IgD-negative memory B cell (primary cell): Measurements from ENCODE around the gene PPP1R3A. TPM values are rescaled to one million over a fixed set of nuclear protein-coding genes. Genes with fewer than 3 reads are reported as not detected.
"Not testable (repeated sequence)": the region's sequence is repeated elsewhere in the genome, so short reads cannot be mapped to it uniquely, and the experiment has no call there.

Experiments
- H3K27ac Mint-ChIP-seq, 3 donors: one replicate each; pipeline ENCODE4 v1.8.0; 2020 to 2022; ENCODE audit warnings: mild to moderate bottlenecking in 3 of 3, mixed read lengths in 3 of 3, moderate library complexity in 1 of 3
- H3K27me3 Mint-ChIP-seq: one replicate; pipeline ENCODE4 v1.8.0; 2021; ENCODE audit warnings: mixed read lengths
- H3K36me3 Mint-ChIP-seq: one replicate; pipeline ENCODE4 v1.8.0; 2020; ENCODE audit warnings: mild to moderate bottlenecking, mixed read lengths
- H3K4me1 Mint-ChIP-seq, 3 donors: one replicate each; pipeline ENCODE4 v1.8.0; 2020 to 2022; ENCODE audit warnings: mixed read lengths in 3 of 3, mild to moderate bottlenecking in 1 of 3
- H3K4me3 Mint-ChIP-seq, 4 donors: one replicate each; pipeline ENCODE4 v1.8.0; 2020 to 2022; ENCODE audit warnings: mild to moderate bottlenecking in 4 of 4, mixed read lengths in 4 of 4, moderate library complexity in 3 of 4
- H3K9me3 Mint-ChIP-seq, 3 donors: one replicate each; pipeline ENCODE4 v1.8.0; 2020 to 2021; ENCODE audit warnings: mixed read lengths in 3 of 3, mild to moderate bottlenecking in 1 of 3
- polyA plus RNA-seq: library from polyadenylated mRNA; unstranded; fragments of 300-500 nt; fragmentation: Illumina TruSeq; gene quantifications from one replicate; pipeline ENCODE4 v1.2.3, GENCODE V29; 2021

PPP1R3A gene, protein sequence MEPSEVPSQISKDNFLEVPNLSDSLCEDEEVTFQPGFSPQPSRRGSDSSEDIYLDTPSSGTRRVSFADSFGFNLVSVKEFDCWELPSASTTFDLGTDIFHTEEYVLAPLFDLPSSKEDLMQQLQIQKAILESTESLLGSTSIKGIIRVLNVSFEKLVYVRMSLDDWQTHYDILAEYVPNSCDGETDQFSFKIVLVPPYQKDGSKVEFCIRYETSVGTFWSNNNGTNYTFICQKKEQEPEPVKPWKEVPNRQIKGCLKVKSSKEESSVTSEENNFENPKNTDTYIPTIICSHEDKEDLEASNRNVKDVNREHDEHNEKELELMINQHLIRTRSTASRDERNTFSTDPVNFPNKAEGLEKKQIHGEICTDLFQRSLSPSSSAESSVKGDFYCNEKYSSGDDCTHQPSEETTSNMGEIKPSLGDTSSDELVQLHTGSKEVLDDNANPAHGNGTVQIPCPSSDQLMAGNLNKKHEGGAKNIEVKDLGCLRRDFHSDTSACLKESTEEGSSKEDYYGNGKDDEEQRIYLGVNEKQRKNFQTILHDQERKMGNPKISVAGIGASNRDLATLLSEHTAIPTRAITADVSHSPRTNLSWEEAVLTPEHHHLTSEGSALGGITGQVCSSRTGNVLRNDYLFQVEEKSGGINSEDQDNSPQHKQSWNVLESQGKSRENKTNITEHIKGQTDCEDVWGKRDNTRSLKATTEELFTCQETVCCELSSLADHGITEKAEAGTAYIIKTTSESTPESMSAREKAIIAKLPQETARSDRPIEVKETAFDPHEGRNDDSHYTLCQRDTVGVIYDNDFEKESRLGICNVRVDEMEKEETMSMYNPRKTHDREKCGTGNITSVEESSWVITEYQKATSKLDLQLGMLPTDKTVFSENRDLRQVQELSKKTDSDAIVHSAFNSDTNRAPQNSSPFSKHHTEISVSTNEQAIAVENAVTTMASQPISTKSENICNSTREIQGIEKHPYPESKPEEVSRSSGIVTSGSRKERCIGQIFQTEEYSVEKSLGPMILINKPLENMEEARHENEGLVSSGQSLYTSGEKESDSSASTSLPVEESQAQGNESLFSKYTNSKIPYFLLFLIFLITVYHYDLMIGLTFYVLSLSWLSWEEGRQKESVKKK
- not detected for polyA plus RNA-seq

GRCh38 chr7:113918946-113919345, at the start of gene PPP1R3A:
PPP1R3A (minus strand) TSS chr7:113919009; CDS start chr7:113918996, 13 bp downstream.
- no peak within 1 kb of the TSS for H3K4me3 Mint-ChIP-seq
- H3K27ac Mint-ChIP-seq = no peak within 1 kb of the TSS
- H3K4me1 Mint-ChIP-seq = no peaks in the 10 kb centered on the region
- no peaks in the 10 kb centered on the region for H3K9me3 Mint-ChIP-seq
- H3K27me3 Mint-ChIP-seq = no peaks in the 10 kb centered on the region
- H3K36me3 Mint-ChIP-seq = no peaks in the 10 kb centered on the region

DNA sequence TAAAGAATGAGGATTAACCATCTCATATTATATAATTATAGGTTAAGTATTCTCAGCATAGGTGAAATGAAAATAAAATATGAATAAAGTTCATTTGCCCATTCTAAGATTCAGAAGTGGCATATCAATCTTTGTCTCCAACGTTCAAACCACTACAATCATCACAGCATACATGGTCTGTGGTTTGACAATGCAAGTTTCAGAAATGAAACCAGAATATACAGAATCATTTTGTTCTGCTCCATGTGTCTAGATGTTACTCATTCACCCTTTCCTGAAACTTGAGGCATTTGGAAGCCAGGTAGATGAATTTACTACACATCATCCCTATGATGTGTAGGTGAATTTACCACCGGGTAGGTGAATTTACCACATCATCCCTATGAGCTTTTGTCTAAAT, 44.5 kb upstream of the PPP1R3A start:
- Mint-ChIP-seq H3K27me3 (no peaks in the 10 kb centered on the region), H3K36me3 (no peaks in the 10 kb centered on the region), H3K4me3 (no peak overlapping the region), H3K9me3 (peaks cover 4 to 11% (median 8%) of the 10 kb centered on the region in 3 donors), H3K27ac (no peak overlapping the region), H3K4me1 (no peaks in the 10 kb centered on the region)

- Mint-ChIP-seq H3K9me3 (peaks cover 5 to 11% (median 8%) of the 10 kb centered on the region in 3 donors), H3K27me3 (no peaks in the 10 kb centered on the region), H3K4me3 (no peak overlapping the region), H3K4me1 (no peaks in the 10 kb centered on the region), H3K36me3 (no peaks in the 10 kb centered on the region), H3K27ac (no peak overlapping the region)
These were observed 41.1 kb upstream of the PPP1R3A start for GRCh38 chr7:113959910-113960309.

DNA sequence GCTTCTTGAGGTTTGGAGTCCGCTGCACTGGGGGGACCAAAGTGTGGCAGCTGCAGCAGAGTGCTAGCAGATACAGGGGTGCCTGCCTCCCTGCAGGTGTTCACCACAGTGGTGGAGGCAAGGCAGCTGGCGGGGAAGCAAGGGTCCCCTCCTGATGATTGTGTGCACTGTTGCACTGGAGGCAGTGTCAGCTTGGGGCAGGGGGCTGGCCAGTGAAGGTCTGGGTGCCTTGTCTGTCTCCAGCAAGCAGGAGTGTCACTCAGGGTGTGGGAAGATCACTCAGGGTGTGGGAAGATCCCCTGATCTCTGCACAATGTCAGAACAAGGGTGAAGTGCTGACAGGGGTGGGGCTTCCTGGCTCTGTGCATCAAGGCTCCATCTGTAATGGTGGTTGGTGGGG, 36.3 kb upstream of the PPP1R3A start:
- no peaks in the 10 kb centered on the region for H3K27me3 Mint-ChIP-seq
- H3K4me3 Mint-ChIP-seq = no peak overlapping the region
- no peaks in the 10 kb centered on the region for H3K4me1 Mint-ChIP-seq
- peaks cover 9 to 22% (median 9%) of the 10 kb centered on the region in 3 donors for H3K9me3 Mint-ChIP-seq
- peaks cover 2% of the 10 kb centered on the region for H3K36me3 Mint-ChIP-seq
- no peak overlapping the region for H3K27ac Mint-ChIP-seq

DNA sequence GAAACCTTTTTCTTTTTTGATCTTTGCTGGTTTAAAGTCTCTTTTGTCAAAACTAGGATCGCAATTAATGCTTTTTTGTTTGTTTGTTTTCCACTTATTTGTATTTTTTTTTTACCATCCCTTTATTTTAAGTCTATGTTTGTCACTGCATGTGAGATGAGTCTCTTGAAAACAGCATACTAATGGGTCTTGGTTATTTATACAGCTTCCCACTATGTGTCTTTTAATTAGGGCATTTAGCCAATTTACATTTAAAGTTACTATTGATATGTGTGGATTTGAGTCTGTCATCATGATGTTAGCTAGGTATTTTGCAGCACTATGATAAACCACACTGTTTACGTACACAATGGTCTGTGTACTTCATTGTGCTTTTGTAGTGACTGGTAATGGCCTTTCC, 34.7 kb upstream of the PPP1R3A start:
- Mint-ChIP-seq H3K4me3 (no peak overlapping the region), H3K27me3 (no peaks in the 10 kb centered on the region), H3K9me3 (peaks cover 3 to 19% (median 10%) of the 10 kb centered on the region in 3 donors), H3K27ac (no peak overlapping the region), H3K4me1 (no peaks in the 10 kb centered on the region), H3K36me3 (peaks cover 2% of the 10 kb centered on the region)

DNA sequence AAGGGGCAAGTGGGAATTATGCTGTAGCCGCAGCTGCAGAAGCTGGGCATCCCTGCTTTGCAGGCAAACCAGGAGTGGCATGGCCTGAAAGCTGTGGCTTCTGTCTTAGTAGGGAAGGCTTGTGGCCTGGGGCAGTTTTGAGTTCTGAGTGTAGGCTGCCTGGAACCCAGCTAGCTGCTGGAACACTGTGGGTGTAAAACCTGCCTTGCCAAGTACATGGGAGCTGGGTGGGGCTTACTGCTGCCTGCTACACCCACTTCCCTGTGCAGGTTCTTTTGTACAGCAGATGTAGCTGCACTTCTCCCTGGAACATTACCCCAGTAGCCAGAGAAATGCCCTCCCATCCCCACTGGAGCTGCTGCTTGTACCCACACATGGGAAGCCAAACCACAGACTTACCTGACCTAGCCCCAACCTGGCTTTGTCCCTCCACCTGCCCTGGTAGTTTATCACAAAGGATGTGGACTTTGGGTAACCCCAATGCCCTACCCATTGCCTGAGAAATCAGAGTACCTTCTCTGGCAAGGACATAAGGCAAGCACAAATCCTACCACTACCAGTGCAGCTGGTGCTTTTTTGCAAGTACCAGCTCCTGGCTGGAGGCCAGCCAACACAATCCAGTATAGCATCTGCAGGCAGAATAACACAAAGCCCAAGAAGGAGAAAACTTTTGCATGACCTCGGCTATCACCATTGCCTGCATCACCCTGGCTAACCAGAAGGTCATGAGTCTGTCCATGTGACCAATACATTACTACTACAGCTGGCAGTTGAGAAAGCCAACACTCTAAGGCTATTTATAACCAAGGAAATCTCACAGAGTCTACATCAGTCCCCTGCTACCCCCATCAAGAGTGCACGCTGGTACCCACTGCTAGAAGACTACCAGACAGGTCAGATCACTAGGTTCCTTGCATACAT, 26.5 kb upstream of the PPP1R3A start:
- no peak overlapping the region for H3K4me3 Mint-ChIP-seq
- peak overlapping the region in 1 of 3 donors; percentile 13 for H3K27ac Mint-ChIP-seq
- H3K27me3 Mint-ChIP-seq = no peaks in the 10 kb centered on the region
- peaks cover 0 to 17% (median 1%) of the 10 kb centered on the region in 3 donors for H3K9me3 Mint-ChIP-seq
- no peaks in the 10 kb centered on the region for H3K4me1 Mint-ChIP-seq
- H3K36me3 Mint-ChIP-seq = no peaks in the 10 kb centered on the region

- Mint-ChIP-seq H3K27me3 (no peaks in the 10 kb centered on the region), H3K27ac (no peak overlapping the region), H3K4me1 (no peaks in the 10 kb centered on the region), H3K9me3 (peaks cover 0 to 4% (median 0%) of the 10 kb centered on the region in 3 donors), H3K4me3 (no peak overlapping the region), H3K36me3 (peaks cover 2% of the 10 kb centered on the region)
These were observed 18.2 kb upstream of the PPP1R3A start for GRCh38 chr7:113936982-113937381.

- Mint-ChIP-seq H3K27ac (no peak overlapping the region), H3K27me3 (no peaks in the 10 kb centered on the region), H3K9me3 (peaks cover 0 to 4% (median 0%) of the 10 kb centered on the region in 3 donors), H3K36me3 (peaks cover 2% of the 10 kb centered on the region), H3K4me1 (no peaks in the 10 kb centered on the region), H3K4me3 (no peak overlapping the region)
These were observed 17.7 kb upstream of the PPP1R3A start for GRCh38 chr7:113936535-113936934.

GRCh38 chr7:113929389-113929788, 10.6 kb upstream of the PPP1R3A start:
- not testable (repeated sequence) for H3K4me1 Mint-ChIP-seq, H3K36me3 Mint-ChIP-seq, H3K27me3 Mint-ChIP-seq, H3K9me3 Mint-ChIP-seq, H3K27ac Mint-ChIP-seq, H3K4me3 Mint-ChIP-seq

DNA sequence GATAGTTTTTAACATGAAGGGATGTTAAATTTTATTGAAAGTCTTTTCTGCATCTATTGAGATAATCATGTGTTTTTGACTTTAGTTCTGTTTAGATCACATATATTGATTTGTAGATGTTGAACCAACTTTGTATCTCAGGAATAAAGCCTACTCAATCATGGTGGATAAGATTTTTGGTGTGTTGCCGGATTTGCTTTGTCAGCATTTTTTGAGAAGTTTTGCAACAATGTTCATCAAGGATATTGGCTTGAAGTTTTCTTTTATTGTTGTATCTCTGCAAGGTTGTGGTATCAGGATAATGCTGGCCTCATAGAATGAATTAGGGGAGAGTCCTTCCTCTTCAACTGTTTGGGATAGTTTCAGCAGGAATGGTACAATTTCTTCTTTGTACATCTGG, 9.3 kb upstream of the PPP1R3A start:
- no peaks in the 10 kb centered on the region for H3K27me3 Mint-ChIP-seq
- H3K4me1 Mint-ChIP-seq = no peaks in the 10 kb centered on the region
- no peak overlapping the region for H3K27ac Mint-ChIP-seq
- H3K9me3 Mint-ChIP-seq = peaks cover 0 to 2% (median 0%) of the 10 kb centered on the region in 3 donors
- H3K4me3 Mint-ChIP-seq = no peak overlapping the region
- H3K36me3 Mint-ChIP-seq = no peaks in the 10 kb centered on the region

GRCh38 chr7:113922049-113922448, 3.2 kb upstream of the PPP1R3A start:
- no peaks in the 10 kb centered on the region for H3K36me3 Mint-ChIP-seq

GRCh38 chr7:113921363-113921762, 2.6 kb upstream of the PPP1R3A start:
- Mint-ChIP-seq H3K27ac (no peak overlapping the region), H3K36me3 (no peaks in the 10 kb centered on the region), H3K4me3 (no peak overlapping the region), H3K4me1 (no peaks in the 10 kb centered on the region), H3K9me3 (no peaks in the 10 kb centered on the region), H3K27me3 (no peaks in the 10 kb centered on the region)

More at GRCh38 chr7:113922049-113922448, 3.2 kb upstream of the PPP1R3A start:
- no peaks in the 10 kb centered on the region for H3K4me1 Mint-ChIP-seq
- H3K4me3 Mint-ChIP-seq = no peak overlapping the region
- H3K9me3 Mint-ChIP-seq = no peaks in the 10 kb centered on the region
- no peak overlapping the region for H3K27ac Mint-ChIP-seq
- no peaks in the 10 kb centered on the region for H3K27me3 Mint-ChIP-seq

GRCh38 chr7:113917840-113918239, 969 bp downstream of the PPP1R3A start:
- Mint-ChIP-seq H3K36me3 (no peaks in the 10 kb centered on the region), H3K9me3 (no peaks in the 10 kb centered on the region), H3K27ac (no peak overlapping the region), H3K27me3 (no peaks in the 10 kb centered on the region), H3K4me1 (no peaks in the 10 kb centered on the region), H3K4me3 (no peak overlapping the region)

DNA sequence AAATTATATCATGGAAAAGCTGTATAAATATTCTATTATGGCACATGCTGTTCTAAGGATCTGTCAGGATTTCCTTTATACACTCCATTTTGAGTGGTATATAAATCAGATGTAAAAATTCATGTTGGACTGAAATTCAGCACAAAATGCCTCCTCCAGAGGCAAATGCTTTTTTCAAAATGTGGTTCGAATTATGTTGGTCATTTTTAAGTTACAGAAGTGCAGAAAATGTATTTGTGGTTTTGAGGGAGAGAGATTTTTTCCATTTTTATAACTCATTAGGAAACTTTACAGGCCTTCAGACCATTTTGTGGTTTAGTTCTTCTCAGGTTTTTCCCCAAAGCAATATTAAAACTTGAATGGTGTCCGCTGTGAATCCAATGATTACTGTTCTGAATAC, 2.9 kb downstream of the PPP1R3A start:
- no peaks in the 10 kb centered on the region for H3K27me3 Mint-ChIP-seq
- H3K27ac Mint-ChIP-seq = no peak overlapping the region
- H3K4me1 Mint-ChIP-seq = no peaks in the 10 kb centered on the region
- no peak overlapping the region for H3K4me3 Mint-ChIP-seq
- peaks cover 0 to 2% (median 0%) of the 10 kb centered on the region in 3 donors for H3K9me3 Mint-ChIP-seq
- H3K36me3 Mint-ChIP-seq = no peaks in the 10 kb centered on the region
